ENCODE results near the gene KLK12.
A peak's percentile ranks its signal among the peaks of the same experiment; 100 is the strongest.

Gene KLK12

DNA sequence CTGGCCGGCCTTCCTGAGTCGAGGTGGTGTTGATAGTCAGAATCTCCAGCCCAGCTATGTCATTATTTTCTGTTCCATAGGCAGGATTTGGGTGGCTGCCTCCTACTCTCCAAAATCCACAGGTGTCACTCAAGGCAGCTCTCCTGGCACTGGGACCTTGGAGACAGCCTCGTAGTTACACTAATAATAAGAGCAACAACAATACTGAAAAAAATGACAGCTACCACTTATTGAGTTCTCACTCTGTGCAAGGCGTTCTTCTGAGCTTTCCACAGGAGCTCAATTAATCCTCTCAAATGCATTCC, 12.2 kb upstream of the KLK12 start:
- DNase-seq (ENCODE audit: low read depth) = no peak

DNA sequence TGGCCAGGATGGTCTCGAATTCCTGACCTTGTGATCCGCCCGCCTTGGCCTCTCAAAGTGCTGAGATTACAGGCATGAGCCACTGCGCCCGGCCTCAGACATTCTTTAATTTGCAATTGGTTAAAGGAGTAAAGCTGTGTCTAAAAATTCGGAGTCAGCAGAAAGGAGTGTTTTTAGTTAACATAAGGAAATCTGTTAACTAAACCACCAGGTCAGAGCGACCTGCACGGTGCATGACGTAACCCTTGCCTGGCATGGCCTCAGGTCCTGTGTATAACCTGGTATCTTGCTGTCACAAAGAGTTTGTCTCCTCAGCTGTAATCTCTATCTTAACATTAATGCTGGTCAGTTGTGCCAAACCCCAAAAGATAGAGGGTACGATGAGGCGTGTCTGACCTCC, 9.5 kb upstream of the KLK12 start:
- no peak for DNase-seq (ENCODE audit: low read depth)

DNA sequence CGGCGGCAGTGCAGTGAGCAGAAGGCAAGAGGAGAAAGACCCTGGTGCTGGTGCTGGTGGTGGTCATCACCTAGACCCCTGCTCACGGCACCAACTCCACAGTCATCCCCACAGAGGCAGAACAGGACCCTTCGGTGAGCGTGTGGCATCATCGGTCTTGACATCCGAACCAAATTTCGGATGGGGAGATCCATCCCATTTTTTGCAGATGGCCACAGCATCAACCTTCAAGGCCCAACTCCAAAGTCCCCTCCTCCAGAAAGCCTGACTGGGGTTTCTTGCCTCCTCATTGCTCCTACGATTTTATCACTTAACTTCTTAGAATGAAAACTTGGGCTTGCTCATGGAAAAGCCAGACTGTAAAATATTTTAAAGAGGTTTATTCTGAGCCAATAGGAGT, 8.7 kb upstream of the KLK12 start:
- no peak for DNase-seq (ENCODE audit: low read depth)

DNA sequence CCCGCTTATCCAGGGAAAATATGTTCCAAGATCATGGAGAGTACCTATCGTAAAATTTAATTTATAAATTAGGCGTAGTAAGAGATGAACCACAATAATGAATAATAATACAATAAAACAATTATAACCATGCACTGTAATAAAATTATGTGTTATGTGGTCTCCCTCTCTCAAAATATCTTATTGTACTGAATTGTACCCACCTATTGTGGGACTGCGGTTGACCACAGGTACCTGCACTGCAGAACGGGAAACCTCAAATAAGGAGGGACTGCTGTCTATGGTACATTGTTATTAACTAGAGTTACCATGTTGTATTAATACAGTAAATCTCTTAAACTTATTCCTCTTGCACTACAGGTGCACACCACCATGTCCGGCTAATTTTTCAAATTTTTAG, 5.3 kb upstream of the KLK12 start:
- no peak for DNase-seq (ENCODE audit: low read depth)

- no peak for DNase-seq (ENCODE audit: low read depth)
These were observed 1.7 kb upstream of the KLK12 start for GRCh38 chr19:51036519-51036918.

DNA sequence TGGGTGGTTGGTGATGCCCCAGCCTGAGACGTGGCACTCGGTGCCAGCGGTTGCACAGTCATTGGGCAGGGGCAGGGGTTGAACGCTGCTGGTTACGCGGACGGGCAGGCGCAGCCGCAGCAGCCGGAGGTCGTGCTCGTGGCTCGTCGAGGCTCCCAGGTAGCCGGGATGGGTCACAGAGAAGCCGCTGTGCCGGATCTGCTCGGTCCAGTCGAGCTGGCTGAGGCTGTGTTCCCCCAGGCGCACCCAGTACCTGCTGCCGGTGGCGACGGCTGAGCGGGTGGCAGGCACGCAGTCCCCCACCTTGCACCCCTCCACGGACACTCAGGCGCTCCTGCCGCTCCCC, 2.9 kb downstream of the KLK12 start:
- no peak for DNase-seq (ENCODE audit: low read depth)

DNA sequence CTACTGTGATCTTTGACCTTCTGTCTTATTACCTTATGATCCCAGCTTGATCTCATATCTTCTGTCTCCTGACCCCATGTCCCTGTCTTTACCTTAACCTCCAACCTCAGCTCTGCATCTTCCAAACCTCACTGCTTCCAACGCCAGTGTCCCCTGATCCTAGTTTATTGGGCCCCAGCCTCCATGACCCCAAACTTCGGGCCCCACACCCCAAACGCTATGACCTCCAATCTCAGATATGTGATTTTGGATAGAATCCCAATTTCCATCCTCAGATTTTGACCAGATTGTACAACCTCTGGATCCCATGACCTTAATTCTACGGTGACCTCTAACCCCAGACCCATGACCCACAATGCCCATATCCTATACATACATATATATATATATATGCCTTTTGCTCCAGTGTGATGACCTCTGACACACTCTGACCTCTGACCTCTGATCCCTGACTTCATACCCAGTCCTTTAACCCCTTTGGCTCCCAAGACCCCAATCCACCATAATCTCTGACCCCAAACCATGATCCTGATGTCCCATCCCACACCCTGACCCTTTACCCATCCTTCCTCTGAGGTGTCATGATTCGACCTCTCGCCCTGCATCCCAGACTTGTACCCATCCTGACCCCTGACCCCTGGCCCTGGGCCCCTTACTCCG, 3.5 kb downstream of the KLK12 start:
- DNase-seq (ENCODE audit: low read depth) = no peak

DNA sequence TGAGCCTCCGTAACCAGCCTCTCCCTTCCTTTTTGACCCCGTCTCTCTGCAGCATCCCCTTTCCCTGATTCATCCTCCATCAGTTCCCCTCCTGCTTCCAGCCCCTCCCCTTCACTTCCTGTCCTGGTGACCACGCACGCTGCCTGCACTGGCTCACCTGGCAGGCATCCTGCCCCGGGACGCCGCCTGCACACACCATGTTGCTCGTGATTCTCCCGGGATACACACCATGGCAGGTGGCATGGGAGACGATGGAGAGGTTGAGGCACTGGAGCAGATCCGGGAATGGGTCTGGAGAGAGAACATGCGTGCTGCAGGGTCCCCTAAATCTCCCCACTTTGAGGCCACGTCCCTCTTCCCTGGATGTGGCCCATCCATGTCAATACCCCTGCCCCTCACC, 4.2 kb downstream of the KLK12 start:
- no peak for DNase-seq (ENCODE audit: low read depth)

DNA sequence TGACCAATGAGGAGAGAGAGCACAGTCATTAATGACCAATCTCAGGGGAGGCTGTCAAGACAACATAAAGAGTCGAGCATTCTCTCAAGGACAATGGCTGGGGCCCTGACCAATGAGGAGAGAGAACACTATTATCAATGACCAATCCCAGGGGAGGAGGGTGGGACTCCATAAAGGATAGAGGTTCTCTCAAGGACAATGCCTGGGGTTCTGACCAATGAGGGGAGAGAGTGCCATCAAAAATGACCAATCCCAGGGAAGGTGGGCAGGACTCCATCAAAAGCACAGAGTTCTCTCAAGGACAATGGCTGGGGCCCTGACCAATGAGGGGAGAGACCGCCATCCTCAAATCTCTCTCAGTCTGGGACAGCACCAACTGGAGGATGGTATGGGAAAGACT, 5.1 kb downstream of the KLK12 start:
- no peak for DNase-seq (ENCODE audit: low read depth)

DNA sequence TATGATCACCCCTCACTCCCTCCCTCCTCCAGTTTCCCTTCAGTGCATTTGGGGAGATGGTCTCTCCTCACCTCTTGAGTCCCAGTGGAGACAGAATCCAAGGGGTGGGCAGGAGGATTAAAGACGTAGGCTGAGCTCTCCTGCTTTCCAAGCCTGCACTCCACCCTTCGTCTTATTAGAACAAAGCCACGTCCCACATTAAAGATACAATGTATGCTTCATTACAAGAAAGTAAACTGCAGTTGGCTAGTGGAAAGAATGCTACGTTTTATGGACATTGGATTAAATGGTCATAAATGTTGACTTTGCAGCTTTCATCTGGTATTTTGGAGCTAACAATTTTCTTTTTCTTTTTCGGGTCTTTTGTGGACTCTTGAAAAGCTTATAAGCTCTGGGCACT, 6.9 kb downstream of the KLK12 start:
- no peak for DNase-seq (ENCODE audit: low read depth)

DNA sequence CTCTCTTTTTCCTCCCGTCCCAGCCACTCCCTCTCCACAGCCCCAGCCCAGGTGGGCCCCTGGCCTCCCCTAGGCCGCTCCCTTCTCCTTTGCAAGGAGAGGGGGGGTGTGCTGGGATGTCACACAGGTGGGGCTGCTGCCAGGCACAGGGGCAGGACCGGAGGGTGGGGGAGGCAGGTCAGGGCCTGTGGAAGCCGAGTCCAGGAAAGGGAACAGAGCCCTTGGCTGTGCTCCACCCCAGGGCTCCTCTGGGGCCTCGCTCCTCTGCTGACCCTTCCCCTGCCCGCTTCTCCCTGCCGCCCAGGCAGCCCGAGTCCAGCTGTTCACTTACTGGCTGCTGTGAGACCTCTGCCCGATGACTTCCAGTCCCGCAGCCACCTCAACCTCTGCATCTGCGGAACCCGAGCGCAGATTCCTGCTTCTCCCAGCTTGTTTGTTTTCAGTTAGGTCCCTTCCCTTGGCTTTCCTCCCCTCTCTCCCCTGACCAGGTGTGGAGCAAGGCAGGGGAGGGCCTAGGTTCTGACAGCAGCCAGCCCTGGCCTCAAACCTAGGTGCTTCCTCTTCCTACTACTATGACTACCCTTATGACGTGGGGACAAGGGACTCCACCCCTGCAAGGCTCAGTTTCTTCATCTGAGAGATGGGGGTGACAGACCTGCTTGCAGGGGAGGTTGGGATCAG, 7.5 kb downstream of the KLK12 start:
- DNase-seq (ENCODE audit: low read depth) = no peak

DNA sequence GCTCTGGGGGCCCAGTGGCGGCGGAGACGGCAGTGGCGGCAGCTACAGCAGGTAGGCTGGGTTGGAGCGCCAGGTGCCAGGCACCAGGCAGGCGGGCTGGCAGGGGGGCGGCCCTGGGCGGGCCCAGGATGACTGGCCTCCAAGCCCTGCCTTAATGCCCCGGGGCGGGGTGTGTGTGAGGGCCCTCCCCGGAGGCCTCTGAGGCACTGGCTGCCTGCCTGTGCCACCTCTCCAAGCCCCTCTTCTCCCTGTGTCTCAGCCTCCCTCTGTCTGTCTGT, 8.3 kb downstream of the KLK12 start, which contains the start of gene KLK11:
Gene KLK11 (minus strand): TSS at position 63 of the 278 bp plus-strand sequence. CDS start 985 bp downstream, outside the sequence.
- DNase-seq (ENCODE audit: low read depth) = no peak

DNA sequence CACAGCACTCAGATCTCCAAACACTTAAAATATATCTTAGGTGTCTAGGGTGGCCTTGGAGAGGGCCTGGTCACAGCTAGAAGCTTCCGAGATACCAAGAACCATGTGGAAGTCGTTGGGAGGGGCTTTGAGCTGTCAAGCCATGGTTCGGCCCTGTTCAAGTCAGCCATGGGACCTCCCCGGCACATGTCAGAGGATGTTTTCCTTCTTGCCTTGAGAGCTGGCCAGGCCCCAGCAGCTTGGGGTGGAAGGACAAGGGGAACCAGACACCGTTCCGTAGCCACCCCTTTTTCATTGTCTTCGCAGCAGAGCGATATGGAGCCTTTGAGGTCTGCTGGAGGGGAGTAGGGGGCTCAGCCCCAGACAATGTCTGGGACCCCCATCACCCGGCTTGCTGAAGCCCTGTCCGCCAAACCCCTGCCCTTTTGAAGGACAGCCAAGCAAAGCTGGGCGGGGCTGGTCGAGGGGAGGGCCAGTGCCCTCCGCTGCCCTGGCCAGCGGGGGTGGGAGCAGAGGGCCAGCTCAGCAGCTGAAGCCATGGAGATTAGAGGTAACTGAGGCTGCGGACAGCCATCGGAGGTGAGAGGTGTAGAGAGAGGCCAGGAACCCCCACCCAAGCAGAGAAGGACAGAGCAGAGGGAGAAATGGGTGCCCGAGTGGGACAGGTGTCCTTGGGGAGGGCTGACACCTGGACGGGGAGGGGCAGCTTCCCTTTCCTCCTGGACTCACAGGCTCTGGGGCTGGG, 8.8 kb downstream of the KLK12 start:
- DNase-seq (ENCODE audit: low read depth) = no peak

GRCh38 chr19:51025401-51025800, 9.4 kb downstream of the KLK12 start:
- no peak for DNase-seq (ENCODE audit: low read depth)

DNA sequence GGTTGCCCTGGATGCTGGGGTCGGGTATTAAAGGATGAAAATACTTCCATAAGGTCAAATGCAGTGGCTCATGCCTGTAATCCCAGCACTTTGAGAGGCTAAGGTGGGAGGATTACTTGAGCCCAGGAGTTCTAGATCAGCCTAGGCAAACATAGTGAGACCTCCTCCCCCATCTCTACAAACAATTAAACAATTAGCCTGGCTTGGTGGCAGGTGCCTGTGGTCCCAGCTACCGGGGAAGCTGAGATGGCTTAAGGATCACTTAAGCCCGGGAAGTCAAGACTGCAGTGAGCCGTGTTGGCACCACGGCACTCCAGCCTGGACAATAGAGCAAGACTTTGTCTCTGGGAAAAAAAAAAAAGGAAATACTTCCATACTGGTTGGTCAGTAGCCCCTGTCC, 9.9 kb downstream of the KLK12 start:
- DNase-seq (ENCODE audit: low read depth) = no peak

- no peak for DNase-seq (ENCODE audit: low read depth)
These were observed 10.9 kb downstream of the KLK12 start for GRCh38 chr19:51023946-51024345.

GRCh38 chr19:51022526-51022925, 12.3 kb downstream of the KLK12 start:
- DNase-seq (ENCODE audit: low read depth) = no peak

GRCh38 chr19:51020988-51021651, 13.7 kb downstream of the KLK12 start:
- no peak for DNase-seq (ENCODE audit: low read depth)

DNA sequence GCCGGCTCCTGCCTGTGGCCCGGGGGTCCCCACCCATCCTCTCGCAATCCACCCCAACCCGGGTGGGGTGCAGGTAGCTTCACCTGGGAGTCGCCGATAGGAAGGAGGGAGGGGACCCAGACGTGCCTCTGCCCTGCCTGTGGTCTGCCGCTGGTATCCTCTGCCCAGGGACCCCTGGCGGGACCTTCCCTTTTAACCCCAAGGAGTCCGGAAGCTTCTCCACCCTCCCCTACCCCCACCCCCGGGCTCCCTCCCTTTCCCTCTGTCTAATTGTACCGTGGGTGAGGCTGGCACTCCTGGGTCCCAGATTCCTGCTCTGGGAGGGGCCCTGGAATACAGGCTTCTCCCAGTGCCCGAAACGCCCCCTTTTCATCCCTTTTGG, 15.3 kb downstream of the KLK12 start, which contains the start of gene KLK10:
Gene KLK10 (minus strand): TSS at position 166 of the 382 bp plus-strand sequence. CDS start 579 bp downstream, outside the sequence.
- no peak for DNase-seq (ENCODE audit: low read depth)

DNA sequence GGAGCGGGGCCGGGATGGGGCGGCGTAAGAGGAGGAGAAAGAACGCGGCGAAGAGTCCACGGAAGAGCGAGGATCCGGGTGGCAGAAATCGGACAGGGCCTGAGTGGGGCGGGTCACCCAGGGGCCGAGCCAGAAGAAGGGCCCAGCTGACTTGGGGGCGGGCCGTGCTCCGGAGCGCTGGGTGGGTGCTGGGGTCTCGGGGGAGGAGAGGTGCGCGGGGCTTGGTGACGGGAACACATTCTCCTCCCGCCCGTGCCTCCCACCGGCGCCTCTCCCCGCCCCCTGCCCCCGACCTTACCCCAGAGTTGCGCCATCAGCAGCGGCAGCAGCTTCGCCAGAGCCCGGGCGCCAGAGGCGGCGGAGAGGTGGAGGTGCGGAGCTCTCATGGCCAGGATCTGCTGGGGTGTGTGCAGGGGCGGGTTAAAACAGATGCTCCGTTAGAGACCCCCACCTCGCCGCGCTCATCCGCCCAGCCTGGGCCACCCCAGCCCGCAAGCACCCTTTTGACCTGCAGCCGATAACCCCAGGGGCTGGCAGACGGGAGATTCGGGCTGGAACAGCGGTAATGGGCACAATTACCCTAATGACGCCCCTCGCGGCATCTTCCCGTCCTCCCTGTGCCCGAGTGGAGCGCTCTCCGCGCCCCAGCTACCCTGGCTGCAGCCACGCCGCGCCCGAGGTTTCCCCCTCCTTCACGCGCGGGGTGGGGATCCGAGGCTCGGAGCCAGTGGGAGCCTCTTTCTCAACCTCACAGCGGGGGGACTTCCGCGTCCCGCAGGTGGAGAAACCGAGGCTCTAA, 15.9 kb downstream of the KLK12 start:
- DNase-seq (ENCODE audit: low read depth) = no peak

GRCh38 chr19:51016798-51017683, 17.8 kb downstream of the KLK12 start:
- DNase-seq (ENCODE audit: low read depth) = peak; percentile 26
